T-helper 1 cell treated with Interleukin-12 subunit alpha and Interleukin-12 subunit beta and Interleukin-4 antibody, amounts not matched to agents 30 μg/mL and 1 μg/mL, for 36 hours (primary cell): Measurements from ENCODE around the gene IL17B.

ENCODE experiments used
- H3K27ac Mint-ChIP-seq: one replicate; pipeline ENCODE4 v1.8.0; 2021; ENCODE audit warnings: mild to moderate bottlenecking, mixed read lengths
- H3K27me3 Mint-ChIP-seq: one replicate; pipeline ENCODE4 v1.8.0; 2021; ENCODE audit warnings: low read depth, mixed read lengths
- H3K36me3 Mint-ChIP-seq: one replicate; pipeline ENCODE4 v1.8.0; 2021; ENCODE audit warnings: low read depth, mixed read lengths
- H3K4me1 Mint-ChIP-seq: one replicate; pipeline ENCODE4 v1.8.0; 2021; ENCODE audit warnings: low read depth, mixed read lengths
- H3K4me3 Mint-ChIP-seq: one replicate; pipeline ENCODE4 v1.8.0; 2021; ENCODE audit warnings: mild to moderate bottlenecking, moderate library complexity, mixed read lengths
- H3K9me3 Mint-ChIP-seq: one replicate; pipeline ENCODE4 v1.8.0; 2021; ENCODE audit warnings: mixed read lengths

The IL17B gene

DNA sequence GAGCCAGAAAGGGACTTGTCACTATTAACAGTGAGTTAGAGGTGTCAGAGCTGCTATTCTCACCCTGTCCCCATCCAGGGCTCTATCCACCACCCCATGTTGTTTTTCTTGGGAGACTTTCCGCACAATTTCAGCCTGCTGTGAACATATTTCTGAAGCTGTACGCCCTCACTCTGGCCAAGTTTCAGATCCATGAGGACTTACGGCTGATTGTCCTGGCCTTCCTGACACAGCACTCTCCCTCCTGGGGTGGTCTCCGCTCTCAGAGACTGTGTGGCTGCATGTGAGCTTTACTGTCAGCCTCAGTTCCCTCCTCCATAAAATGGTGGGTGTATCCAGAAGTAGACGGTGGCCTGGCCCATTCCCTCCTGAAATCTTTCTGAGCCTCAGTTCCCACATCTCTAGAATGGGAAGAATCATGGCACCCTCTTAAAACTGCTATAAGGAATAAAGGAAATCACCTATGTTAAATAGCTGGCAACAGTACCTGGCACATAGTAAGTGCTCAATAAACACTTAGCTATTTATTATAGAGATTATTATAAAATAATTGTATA, 804 bp upstream of the IL17B start:
- H3K36me3 Mint-ChIP-seq = no peaks in the 10 kb centered on the region
- no peak overlapping the region for H3K27ac Mint-ChIP-seq
- H3K27me3 Mint-ChIP-seq = no peaks in the 10 kb centered on the region
- H3K9me3 Mint-ChIP-seq = no peaks in the 10 kb centered on the region
- no peaks in the 10 kb centered on the region for H3K4me1 Mint-ChIP-seq
- no peak overlapping the region for H3K4me3 Mint-ChIP-seq

DNA sequence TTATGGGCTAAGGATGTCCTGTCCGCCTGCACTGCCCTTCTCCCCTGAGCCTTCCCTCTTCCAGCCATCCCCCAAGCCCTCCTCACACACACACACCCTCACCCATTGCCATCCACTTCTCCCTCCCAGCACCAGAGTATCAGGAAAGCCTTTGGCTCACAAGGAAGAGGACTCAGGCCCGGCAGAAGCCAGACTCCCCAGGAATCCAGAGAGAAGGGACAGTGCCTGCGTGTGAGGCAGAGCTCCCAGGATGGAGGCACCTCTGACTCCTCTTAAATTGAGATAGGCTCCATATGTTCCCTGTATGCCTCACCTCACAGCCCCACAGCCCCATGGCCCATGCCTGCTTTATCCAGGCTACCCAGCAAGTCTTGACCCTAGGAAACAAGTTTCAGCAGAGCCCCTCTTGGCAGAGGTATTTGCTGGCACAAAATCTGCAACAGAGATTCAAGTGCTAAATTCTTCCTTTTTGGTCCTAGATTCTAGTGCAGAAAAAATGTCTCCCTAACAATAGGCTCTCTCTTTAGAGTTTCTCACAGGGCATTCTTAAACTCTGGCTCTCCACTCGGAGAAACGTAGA, 761 bp downstream of the IL17B start:
- no peaks in the 10 kb centered on the region for H3K27me3 Mint-ChIP-seq
- H3K4me3 Mint-ChIP-seq = no peak overlapping the region
- H3K4me1 Mint-ChIP-seq = no peaks in the 10 kb centered on the region
- no peak overlapping the region for H3K27ac Mint-ChIP-seq
- no peaks in the 10 kb centered on the region for H3K9me3 Mint-ChIP-seq
- no peaks in the 10 kb centered on the region for H3K36me3 Mint-ChIP-seq

DNA sequence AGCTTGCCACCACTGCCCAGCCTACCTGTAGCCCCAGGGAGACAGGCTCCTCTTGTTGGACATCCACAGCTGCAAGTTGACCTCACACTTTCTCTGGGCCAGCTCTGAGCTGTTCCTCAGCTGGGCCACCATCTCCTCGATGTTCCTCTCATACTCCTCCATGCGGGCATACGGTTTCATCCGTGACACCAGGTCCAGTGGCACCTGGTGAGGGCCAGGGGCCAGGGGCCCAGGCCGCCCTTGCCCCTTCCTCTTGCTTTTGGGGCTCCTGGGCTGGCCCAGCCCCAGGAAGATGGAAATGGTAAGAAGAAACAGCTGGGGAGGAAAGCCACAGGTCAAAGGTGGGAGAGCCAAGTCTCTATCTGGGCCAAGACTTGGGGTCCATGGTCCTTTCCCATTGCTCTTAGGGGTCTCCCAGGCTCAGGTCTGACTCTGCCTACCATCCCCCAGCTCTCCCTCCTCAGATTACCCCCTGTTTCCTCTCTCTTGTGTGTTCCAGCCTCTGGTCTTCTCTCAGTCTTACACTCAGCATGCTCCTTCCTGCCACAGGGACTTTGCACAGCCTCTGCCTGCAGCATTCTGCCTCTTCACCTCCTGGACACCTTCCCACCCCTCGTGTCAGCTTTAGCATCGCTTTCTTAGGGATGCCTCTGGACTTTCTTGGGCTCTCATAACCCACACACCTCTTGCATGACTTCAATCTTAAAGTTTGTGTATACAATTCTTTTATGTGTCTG, 2.2 kb downstream of the IL17B start:
- Mint-ChIP-seq H3K36me3 (no peaks in the 10 kb centered on the region), H3K4me3 (no peak overlapping the region), H3K4me1 (no peaks in the 10 kb centered on the region), H3K9me3 (no peaks in the 10 kb centered on the region), H3K27ac (no peak overlapping the region), H3K27me3 (no peaks in the 10 kb centered on the region)

DNA sequence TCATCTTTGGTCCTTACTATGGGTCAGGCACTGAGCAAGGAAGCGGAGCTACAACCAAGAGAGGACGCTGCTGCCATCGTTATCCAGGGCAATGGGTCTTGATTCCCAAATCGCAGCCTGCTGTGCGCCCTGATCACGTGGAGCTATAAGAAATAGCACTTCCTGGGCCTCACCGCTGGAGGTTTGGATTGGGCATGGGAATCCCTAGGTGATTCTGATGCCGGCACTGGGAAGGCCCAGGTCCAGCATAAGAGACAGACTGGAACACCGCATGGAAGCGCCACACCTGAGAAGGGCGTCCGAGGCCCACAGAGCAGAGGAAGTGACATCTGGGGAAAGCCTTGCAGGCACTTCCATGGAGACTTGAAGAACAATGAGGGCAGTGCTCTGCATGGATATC, 3.0 kb downstream of the IL17B start:
- H3K36me3 Mint-ChIP-seq = no peaks in the 10 kb centered on the region
- H3K9me3 Mint-ChIP-seq = no peaks in the 10 kb centered on the region
- no peaks in the 10 kb centered on the region for H3K27me3 Mint-ChIP-seq
- no peaks in the 10 kb centered on the region for H3K4me1 Mint-ChIP-seq
- H3K4me3 Mint-ChIP-seq = no peak overlapping the region
- no peak overlapping the region for H3K27ac Mint-ChIP-seq

DNA sequence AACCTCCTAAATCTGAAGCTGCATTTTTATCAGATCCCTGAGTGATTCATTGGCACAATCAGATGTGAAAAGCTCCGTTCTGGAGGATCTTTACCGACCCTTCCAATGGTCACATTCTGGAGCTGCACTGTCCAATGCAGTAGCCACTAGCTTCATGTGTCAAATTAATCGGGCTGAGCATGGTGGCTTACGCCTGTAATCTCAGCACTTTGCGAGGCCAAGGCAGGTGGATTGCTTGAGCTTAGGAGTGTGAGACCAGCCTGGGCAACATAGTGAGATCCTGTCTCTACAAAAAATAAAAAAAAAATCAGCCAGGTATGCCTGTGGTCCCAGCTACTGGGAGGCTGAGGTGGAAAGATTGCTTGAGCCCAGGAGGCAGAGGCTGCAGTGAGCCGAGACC, 3.7 kb downstream of the IL17B start:
- H3K27ac Mint-ChIP-seq = no peak overlapping the region

DNA sequence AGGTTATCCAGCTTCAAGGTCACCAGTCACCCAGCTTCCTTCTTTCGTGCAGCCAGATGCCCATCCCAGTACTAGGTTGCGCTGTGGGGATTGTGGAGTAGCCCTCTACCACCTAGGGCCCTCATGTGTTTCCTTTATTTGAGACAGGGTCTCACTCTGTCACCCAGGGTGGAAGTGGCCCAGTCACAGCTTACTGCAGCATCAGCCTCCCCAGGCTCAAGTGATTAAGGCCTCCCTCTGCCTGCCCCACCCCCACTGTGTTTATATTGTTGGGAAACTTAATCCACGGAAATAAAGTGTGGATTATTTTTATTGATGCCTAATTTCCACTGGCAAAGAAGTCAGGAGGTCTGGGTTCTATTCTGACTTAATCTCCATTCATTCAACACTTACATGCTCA, 4.3 kb downstream of the IL17B start:
- no peak overlapping the region for H3K27ac Mint-ChIP-seq
- no peaks in the 10 kb centered on the region for H3K27me3 Mint-ChIP-seq
- H3K9me3 Mint-ChIP-seq = no peaks in the 10 kb centered on the region
- H3K4me1 Mint-ChIP-seq = no peaks in the 10 kb centered on the region
- H3K36me3 Mint-ChIP-seq = no peaks in the 10 kb centered on the region
- H3K4me3 Mint-ChIP-seq = no peak overlapping the region

More for the DNA sequence above, 3.7 kb downstream of the IL17B start:
- Mint-ChIP-seq H3K9me3 (no peaks in the 10 kb centered on the region), H3K36me3 (no peaks in the 10 kb centered on the region), H3K4me3 (no peak overlapping the region), H3K4me1 (no peaks in the 10 kb centered on the region), H3K27me3 (no peaks in the 10 kb centered on the region)

DNA sequence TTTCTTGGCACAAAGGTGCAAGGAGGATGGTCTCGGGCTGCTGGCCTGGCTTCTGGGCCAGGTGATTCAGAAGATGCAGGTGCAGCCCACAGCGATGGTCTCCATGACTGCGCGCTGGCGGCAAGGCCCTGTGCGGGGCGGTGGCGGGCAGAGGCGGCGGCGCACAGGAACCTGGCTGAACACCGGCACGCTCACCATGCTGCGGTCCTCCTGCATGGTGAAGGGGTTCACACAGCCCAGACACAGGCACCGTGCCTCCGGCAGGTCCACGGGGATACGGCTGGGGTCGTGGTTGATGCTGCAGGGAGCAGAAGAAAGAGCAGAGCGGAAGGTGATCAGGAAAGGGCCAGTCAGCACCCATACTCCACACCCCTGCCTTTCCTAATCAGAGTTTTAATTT, 4.8 kb downstream of the IL17B start:
- Mint-ChIP-seq H3K27ac (no peak overlapping the region), H3K4me3 (no peak overlapping the region), H3K27me3 (no peaks in the 10 kb centered on the region), H3K36me3 (no peaks in the 10 kb centered on the region), H3K4me1 (no peaks in the 10 kb centered on the region), H3K9me3 (no peaks in the 10 kb centered on the region)

DNA sequence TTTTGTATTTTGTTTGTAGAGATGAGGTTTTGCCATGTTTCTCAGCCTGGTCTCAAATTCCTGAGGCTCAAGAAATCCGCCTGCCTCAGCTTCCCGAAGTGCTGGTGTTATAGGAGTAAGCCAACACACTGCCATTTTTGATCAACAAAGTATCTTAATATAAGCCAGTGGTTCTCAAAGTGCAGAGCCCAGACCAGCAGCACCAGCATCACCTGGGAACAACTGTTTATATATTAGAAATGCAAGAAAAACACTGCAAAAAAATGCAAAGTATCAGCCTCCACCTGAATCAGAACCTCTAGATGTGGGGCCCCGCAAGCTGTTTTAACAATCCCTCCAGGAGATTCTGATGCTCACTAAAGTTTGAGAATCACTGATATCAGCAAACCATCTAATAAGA, 6.2 kb downstream of the IL17B start:
- Mint-ChIP-seq H3K4me1 (no peaks in the 10 kb centered on the region), H3K4me3 (no peak overlapping the region), H3K27ac (no peak overlapping the region), H3K9me3 (no peaks in the 10 kb centered on the region), H3K27me3 (no peaks in the 10 kb centered on the region), H3K36me3 (peaks cover 6% of the 10 kb centered on the region)

DNA sequence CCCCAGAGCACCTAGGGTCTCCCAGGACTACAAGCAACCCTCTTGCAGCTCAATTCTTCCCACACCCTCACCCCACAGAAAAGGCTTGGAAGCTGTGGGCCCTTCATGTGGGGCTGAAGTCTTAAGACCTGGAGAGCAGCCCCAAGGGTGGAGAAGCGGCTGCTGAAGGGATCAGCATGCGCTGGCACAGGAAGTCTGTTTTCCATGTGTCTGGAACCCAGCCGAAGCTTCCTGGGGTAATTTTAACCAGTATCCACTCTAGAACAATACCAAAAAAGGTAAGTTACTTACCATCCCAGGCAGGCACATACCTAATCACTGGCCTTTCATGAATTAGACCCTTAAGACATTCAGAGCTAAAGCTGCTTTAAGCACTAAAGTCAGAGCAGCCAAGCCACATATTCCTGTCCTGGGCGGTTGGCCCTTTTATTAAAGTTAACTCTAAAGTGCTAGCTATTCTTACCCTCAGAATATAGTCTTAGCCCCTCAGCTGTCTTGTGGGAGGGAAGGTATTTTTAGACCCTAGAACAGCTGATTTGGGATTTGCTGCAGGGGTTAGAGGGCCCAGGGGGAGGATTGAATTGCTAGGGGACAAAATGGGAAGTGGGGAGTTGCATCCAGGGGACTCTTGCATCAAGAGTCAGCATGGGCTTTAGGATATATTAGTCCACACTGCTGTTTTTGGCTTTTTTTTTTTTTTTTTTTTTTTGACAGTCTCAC, 6.9 kb downstream of the IL17B start:
- H3K36me3 Mint-ChIP-seq = peaks cover 6% of the 10 kb centered on the region
- no peaks in the 10 kb centered on the region for H3K9me3 Mint-ChIP-seq
- H3K27ac Mint-ChIP-seq = no peak overlapping the region
- H3K4me3 Mint-ChIP-seq = no peak overlapping the region
- peaks cover 2% of the 10 kb centered on the region for H3K4me1 Mint-ChIP-seq
- no peaks in the 10 kb centered on the region for H3K27me3 Mint-ChIP-seq

DNA sequence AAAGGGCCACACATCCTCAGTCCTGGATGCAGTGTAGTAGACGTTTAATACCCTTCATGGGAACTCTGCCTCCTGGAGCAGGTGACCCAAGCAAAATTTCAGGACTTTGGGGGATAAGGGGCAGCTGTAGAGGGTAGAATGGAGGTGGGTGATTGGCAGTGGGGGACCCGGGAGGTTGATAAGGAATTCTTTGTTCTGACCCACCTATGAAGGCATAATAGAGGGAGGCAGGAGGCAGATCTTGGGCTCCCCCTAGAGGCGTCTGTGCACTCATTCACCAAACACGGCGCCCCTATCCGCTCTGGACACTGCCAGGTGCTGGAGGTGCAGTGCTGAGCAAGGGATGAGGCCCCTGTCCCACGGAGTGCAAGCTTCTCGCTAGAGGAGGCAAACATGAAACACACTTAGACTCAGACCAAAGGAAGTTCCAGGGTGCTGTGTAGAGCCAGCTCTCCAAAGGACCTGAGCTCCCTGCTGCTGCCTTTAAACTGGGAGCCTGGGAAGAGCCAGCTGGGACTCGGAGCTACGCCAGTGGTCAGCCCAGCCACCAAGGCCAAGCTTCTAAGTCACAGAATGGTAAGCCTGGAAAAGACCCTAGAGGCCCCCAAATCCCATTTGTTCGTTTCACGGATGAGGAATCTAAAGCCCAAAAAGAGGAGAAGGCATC, 7.7 kb downstream of the IL17B start:
- no peak overlapping the region for H3K4me3 Mint-ChIP-seq
- no peaks in the 10 kb centered on the region for H3K9me3 Mint-ChIP-seq
- peaks cover 5% of the 10 kb centered on the region for H3K4me1 Mint-ChIP-seq
- peaks cover 6% of the 10 kb centered on the region for H3K36me3 Mint-ChIP-seq
- H3K27ac Mint-ChIP-seq = no peak overlapping the region
- H3K27me3 Mint-ChIP-seq = no peaks in the 10 kb centered on the region

DNA sequence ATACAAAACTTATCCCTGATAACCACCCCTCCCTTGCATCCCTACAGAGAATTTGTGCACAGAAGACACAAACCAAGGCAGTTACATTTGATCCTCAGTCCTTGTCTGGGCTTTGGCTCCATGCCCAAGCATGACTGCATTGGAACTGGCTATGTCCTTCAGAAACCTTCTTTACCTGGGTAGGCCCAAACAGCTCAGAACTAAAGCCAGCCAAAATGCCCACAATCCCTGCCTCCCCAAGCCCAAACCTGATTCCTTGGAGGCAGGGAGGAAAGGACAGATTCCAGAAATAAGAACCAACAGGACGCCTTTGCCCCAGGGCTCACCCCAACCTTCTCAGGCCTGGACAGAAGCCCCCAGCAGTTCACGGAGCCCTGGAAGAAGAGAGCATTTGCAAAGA, 8.2 kb downstream of the IL17B start:
- peaks cover 6% of the 10 kb centered on the region for H3K36me3 Mint-ChIP-seq
- H3K9me3 Mint-ChIP-seq = no peaks in the 10 kb centered on the region
- H3K27me3 Mint-ChIP-seq = no peaks in the 10 kb centered on the region
- H3K27ac Mint-ChIP-seq = no peak overlapping the region
- no peak overlapping the region for H3K4me3 Mint-ChIP-seq
- peaks cover 5% of the 10 kb centered on the region for H3K4me1 Mint-ChIP-seq

DNA sequence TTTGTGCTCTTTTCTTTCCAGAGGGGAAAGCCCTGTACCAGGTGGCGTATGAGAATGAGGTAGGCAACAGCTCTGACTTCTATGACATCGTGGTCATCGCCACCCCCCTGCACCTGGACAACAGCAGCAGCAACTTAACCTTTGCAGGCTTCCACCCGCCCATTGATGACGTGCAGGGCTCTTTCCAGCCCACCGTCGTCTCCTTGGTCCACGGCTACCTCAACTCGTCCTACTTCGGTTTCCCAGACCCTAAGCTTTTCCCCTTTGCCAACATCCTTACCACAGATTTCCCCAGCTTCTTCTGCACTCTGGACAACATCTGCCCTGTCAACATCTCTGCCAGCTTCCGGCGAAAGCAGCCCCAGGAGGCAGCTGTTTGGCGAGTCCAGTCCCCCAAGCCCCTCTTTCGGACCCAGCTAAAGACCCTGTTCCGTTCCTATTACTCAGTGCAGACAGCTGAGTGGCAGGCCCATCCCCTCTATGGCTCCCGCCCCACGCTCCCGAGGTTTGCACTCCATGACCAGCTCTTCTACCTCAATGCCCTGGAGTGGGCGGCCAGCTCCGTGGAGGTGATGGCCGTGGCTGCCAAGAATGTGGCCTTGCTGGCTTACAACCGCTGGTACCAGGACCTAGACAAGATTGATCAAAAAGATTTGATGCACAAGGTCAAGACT, 11.0 kb downstream of the IL17B start:
- peaks cover 5% of the 10 kb centered on the region for H3K4me1 Mint-ChIP-seq
- H3K36me3 Mint-ChIP-seq = peaks cover 8% of the 10 kb centered on the region
- H3K9me3 Mint-ChIP-seq = no peaks in the 10 kb centered on the region
- H3K4me3 Mint-ChIP-seq = no peak overlapping the region
- no peak overlapping the region for H3K27ac Mint-ChIP-seq
- H3K27me3 Mint-ChIP-seq = no peaks in the 10 kb centered on the region

DNA sequence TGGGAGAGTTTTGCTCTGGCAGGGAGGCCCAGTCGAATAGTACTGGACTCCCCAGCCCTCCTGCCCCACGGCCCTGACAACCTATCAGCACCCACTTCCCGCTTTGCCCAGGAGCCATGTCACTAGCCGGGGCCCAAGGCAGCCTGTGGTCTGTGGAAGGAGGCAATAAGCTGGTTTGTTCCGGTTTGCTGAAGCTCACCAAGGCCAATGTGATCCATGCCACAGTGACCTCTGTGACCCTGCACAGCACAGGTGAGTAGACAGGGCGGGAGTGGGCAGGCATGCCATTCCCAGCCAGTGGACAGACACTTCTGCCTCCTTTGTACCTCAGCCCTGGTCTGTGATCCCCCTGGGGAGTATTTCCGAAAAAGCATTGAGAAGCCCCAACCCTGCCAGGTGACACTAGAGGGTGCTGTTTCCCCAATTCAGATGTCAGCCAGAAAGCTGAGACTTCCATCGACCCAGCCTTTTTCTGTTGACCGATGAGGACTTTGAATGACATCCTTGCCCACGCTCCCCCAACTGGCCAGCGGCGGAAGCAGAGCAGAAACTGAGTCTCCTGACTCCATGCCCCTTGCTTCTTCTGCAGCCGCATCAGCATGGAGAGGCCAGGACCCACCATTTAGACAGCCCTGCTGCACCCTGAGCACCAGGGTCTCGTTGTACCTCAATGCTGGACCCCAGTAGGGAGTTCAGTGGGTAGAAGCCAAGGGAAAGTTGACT, 11.7 kb downstream of the IL17B start:
- peak overlapping the region; percentile 7 for H3K27ac Mint-ChIP-seq
- H3K27me3 Mint-ChIP-seq = no peaks in the 10 kb centered on the region
- H3K4me3 Mint-ChIP-seq = no peak overlapping the region
- H3K4me1 Mint-ChIP-seq = peaks cover 5% of the 10 kb centered on the region
- no peaks in the 10 kb centered on the region for H3K9me3 Mint-ChIP-seq
- H3K36me3 Mint-ChIP-seq = peaks cover 8% of the 10 kb centered on the region
